ENCODE results near the gene ISM2. TPM values are rescaled to one million over a fixed set of nuclear protein-coding genes. Genes with fewer than 3 reads are reported as not detected.

ISM2 gene
- total and polyA plus RNA-seq, 9 of the 15 experiments (the other 6 are each of a cell fraction or from before 2014, with no cell fraction given), result 0.08 to 0.11 TPM; not detected in 7

DNA sequence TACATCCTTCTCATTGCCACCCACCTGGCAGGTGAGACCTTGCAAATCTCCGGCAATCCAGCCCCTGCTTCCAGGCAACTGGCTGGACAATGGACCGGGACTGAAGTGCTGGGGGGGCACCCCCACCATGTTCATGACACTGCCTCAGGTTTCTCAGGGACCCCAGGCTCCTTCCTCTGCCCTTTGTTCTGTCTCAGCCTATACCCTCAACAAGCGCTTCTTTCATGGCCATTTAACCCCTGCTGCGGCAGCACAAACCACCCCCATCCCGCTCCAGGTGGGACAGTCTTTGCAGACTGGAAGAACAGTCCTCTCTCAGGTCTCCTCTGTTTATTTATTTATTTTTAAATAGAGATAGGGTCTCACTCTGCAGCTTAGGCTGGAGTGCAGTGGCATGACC is 7.6 kb downstream of the ISM2 start:
- Histone ChIP-seq H4K20me1 (replicated peaks; ENCODE audit: control insufficient read depth, insufficient read depth, low read length) (no peaks in the 10 kb centered on the region), H3K79me2 (ENCODE audit: control insufficient read depth, insufficient read depth, low read length) (no peaks in the 10 kb centered on the region), H3K36me3 (ENCODE audit: control insufficient read depth, insufficient read depth, low read length) (no peaks in the 10 kb centered on the region), H3K4me3 (no peak overlapping the region), H3K9me3 (replicated peaks; ENCODE audit: control insufficient read depth, insufficient read depth, low read depth, low read length) (no peaks in the 10 kb centered on the region), H2AFZ (ENCODE audit: low read depth, low read length) (no peak overlapping the region), H3K4me2 (ENCODE audit: insufficient read depth, low read length) (no peak overlapping the region), H3K27ac (ENCODE audit: extremely low read depth, low read depth, low read length) (no peak overlapping the region), H3K9ac (ENCODE audit: insufficient read depth in 1 of 2, low read depth in 2 of 2, low read length in 2 of 2) (no peak overlapping the region), H3K9me1 (ENCODE audit: control insufficient read depth, insufficient read depth, low read length) (no peaks in the 10 kb centered on the region), H3K4me1 (replicated peaks in 1 of 2; ENCODE audit: control insufficient read depth in 2 of 2, insufficient read depth in 2 of 2, low read length in 2 of 2) (no peaks in the 10 kb centered on the region; a peak in 1 of 5 replicates), H3K27me3 (ENCODE audit: control insufficient read depth in 2 of 2, insufficient read depth in 2 of 2, low read length in 2 of 2) (peaks cover 10 to 36% of the 10 kb centered on the region in 2 experiments; a peak in 4 of 5 replicates)
- no TSS peak for BruUV-seq (replicated peaks)
- FAIRE-seq (no peak), DNase-seq (ENCODE audit: extremely low read depth in 1 of 4, low spot score in 3 of 4) (no peak), ATAC-seq (no peak)
- in situ Hi-C loops (cut with MboI), result no loop called here
- intact Hi-C loops (cut with micrococcal nuclease), result no loop called here
- TF ChIP-seq E2F3 (CRISPR knock-in tag; IDR thresholded peaks at IDR 0.05) (no peak), ZNF146 (CRISPR knock-in tag; IDR thresholded peaks at IDR 0.05; ENCODE audit: unreplicated experiment) (no peak), MCM7 (IDR thresholded peaks at IDR 0.05) (no peak), HDAC3 (IDR thresholded peaks at IDR 0.05; ENCODE audit: borderline replicate concordance, partially characterized antibody) (no peak), BRD4 (IDR thresholded peaks at IDR 0.05) (no peak), BCOR (IDR thresholded peaks at IDR 0.05) (no peak), FOXA3 (CRISPR knock-in tag; conservative IDR thresholded peaks at IDR 0.05 in 1 of 2, IDR thresholded peaks at IDR 0.05 in 1 of 2) (no peak), ZNF124 (CRISPR knock-in tag; IDR thresholded peaks at IDR 0.05) (no peak), CREBBP (IDR thresholded peaks at IDR 0.05; ENCODE audit: low read depth, low read length) (no peak), MTA1 (IDR thresholded peaks at IDR 0.05; ENCODE audit: borderline replicate concordance) (no peak), CEBPB (tag; IDR thresholded peaks at IDR 0.05) (no peak), ARID1B (IDR thresholded peaks at IDR 0.05) (no peak), HNRNPK (IDR thresholded peaks at IDR 0.05; ENCODE audit: low read depth, low read length, poor library complexity, severe bottlenecking) (no peak), SMARCA4 (IDR thresholded peaks at IDR 0.05) (no peak), ZSCAN32 (CRISPR knock-in tag; IDR thresholded peaks at IDR 0.05) (no peak)
- TF ChIP-seq, protein P1, sequence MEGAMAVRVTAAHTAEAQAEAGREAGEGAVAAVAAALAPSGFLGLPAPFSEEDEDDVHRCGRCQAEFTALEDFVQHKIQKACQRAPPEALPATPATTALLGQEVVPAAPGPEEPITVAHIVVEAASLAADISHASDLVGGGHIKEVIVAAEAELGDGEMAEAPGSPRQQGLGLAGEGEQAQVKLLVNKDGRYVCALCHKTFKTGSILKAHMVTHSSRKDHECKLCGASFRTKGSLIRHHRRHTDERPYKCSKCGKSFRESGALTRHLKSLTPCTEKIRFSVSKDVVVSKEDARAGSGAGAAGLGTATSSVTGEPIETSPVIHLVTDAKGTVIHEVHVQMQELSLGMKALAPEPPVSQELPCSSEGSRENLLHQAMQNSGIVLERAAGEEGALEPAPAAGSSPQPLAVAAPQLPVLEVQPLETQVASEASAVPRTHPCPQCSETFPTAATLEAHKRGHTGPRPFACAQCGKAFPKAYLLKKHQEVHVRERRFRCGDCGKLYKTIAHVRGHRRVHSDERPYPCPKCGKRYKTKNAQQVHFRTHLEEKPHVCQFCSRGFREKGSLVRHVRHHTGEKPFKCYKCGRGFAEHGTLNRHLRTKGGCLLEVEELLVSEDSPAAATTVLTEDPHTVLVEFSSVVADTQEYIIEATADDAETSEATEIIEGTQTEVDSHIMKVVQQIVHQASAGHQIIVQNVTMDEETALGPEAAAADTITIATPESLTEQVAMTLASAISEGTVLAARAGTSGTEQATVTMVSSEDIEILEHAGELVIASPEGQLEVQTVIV (CRISPR knock-in tag; IDR thresholded peaks at IDR 0.05; ENCODE audit: borderline replicate concordance), result no peak
- TF ChIP-seq, protein P2, sequence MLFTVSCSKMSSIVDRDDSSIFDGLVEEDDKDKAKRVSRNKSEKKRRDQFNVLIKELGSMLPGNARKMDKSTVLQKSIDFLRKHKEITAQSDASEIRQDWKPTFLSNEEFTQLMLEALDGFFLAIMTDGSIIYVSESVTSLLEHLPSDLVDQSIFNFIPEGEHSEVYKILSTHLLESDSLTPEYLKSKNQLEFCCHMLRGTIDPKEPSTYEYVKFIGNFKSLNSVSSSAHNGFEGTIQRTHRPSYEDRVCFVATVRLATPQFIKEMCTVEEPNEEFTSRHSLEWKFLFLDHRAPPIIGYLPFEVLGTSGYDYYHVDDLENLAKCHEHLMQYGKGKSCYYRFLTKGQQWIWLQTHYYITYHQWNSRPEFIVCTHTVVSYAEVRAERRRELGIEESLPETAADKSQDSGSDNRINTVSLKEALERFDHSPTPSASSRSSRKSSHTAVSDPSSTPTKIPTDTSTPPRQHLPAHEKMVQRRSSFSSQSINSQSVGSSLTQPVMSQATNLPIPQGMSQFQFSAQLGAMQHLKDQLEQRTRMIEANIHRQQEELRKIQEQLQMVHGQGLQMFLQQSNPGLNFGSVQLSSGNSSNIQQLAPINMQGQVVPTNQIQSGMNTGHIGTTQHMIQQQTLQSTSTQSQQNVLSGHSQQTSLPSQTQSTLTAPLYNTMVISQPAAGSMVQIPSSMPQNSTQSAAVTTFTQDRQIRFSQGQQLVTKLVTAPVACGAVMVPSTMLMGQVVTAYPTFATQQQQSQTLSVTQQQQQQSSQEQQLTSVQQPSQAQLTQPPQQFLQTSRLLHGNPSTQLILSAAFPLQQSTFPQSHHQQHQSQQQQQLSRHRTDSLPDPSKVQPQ (CRISPR knock-in tag; IDR thresholded peaks at IDR 0.05; ENCODE audit: borderline replicate concordance), result no peak
- TF ChIP-seq, protein P3, sequence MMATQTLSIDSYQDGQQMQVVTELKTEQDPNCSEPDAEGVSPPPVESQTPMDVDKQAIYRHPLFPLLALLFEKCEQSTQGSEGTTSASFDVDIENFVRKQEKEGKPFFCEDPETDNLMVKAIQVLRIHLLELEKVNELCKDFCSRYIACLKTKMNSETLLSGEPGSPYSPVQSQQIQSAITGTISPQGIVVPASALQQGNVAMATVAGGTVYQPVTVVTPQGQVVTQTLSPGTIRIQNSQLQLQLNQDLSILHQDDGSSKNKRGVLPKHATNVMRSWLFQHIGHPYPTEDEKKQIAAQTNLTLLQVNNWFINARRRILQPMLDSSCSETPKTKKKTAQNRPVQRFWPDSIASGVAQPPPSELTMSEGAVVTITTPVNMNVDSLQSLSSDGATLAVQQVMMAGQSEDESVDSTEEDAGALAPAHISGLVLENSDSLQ (IDR thresholded peaks at IDR 0.05), result no peak
- WGBS (ENCODE audit: insufficient coverage, low coverage, missing lambda C conversion rate), result 20% methylated on average over 4 of the region's 5 CpGs
- POLR2A ChIA-PET, result no interaction called here
- CTCF ChIA-PET (ENCODE audit: low intra/inter-chr PET ratio), result no interaction called here
